ENCODE results near the gene STXBP6.

Gene STXBP6

GRCh38 chr14:24785698-24786097, 264.2 kb downstream of the STXBP6 start:
- H3K27ac ChIP-seq (replicated peaks), result no peak overlapping the region
- no peak for DNase-seq (ENCODE audit: low read depth in 1 of 2, low spot score in 1 of 2)
- TF ChIP-seq SPI1 (IDR thresholded peaks at IDR 0.05; ENCODE audit: borderline replicate concordance, low read depth) (no peak), GABPA (IDR thresholded peaks at IDR 0.05; ENCODE audit: low read depth) (no peak), POLR2AphosphoS5 (IDR thresholded peaks at IDR 0.05; ENCODE audit: low read depth) (no peak)
- TF ChIP-seq, protein P1, sequence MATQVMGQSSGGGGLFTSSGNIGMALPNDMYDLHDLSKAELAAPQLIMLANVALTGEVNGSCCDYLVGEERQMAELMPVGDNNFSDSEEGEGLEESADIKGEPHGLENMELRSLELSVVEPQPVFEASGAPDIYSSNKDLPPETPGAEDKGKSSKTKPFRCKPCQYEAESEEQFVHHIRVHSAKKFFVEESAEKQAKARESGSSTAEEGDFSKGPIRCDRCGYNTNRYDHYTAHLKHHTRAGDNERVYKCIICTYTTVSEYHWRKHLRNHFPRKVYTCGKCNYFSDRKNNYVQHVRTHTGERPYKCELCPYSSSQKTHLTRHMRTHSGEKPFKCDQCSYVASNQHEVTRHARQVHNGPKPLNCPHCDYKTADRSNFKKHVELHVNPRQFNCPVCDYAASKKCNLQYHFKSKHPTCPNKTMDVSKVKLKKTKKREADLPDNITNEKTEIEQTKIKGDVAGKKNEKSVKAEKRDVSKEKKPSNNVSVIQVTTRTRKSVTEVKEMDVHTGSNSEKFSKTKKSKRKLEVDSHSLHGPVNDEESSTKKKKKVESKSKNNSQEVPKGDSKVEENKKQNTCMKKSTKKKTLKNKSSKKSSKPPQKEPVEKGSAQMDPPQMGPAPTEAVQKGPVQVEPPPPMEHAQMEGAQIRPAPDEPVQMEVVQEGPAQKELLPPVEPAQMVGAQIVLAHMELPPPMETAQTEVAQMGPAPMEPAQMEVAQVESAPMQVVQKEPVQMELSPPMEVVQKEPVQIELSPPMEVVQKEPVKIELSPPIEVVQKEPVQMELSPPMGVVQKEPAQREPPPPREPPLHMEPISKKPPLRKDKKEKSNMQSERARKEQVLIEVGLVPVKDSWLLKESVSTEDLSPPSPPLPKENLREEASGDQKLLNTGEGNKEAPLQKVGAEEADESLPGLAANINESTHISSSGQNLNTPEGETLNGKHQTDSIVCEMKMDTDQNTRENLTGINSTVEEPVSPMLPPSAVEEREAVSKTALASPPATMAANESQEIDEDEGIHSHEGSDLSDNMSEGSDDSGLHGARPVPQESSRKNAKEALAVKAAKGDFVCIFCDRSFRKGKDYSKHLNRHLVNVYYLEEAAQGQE (IDR thresholded peaks at IDR 0.05; ENCODE audit: insufficient replicate concordance, low read depth), result no peak
- TF ChIP-seq, protein P2, sequence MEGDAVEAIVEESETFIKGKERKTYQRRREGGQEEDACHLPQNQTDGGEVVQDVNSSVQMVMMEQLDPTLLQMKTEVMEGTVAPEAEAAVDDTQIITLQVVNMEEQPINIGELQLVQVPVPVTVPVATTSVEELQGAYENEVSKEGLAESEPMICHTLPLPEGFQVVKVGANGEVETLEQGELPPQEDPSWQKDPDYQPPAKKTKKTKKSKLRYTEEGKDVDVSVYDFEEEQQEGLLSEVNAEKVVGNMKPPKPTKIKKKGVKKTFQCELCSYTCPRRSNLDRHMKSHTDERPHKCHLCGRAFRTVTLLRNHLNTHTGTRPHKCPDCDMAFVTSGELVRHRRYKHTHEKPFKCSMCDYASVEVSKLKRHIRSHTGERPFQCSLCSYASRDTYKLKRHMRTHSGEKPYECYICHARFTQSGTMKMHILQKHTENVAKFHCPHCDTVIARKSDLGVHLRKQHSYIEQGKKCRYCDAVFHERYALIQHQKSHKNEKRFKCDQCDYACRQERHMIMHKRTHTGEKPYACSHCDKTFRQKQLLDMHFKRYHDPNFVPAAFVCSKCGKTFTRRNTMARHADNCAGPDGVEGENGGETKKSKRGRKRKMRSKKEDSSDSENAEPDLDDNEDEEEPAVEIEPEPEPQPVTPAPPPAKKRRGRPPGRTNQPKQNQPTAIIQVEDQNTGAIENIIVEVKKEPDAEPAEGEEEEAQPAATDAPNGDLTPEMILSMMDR (IDR thresholded peaks at IDR 0.05; ENCODE audit: insufficient read depth, low read length), result no peak
- H3K4me3 ChIP-seq (replicated peaks; ENCODE audit: insufficient read depth, low read length), result no peak overlapping the region
- H3K27me3 ChIP-seq (ENCODE audit: insufficient read depth, poor library complexity, severe bottlenecking), result no peaks in the 10 kb centered on the region

GRCh38 chr14:24784981-24785380, 265.0 kb downstream of the STXBP6 start:
- no peak overlapping the region for H3K4me3 ChIP-seq (replicated peaks; ENCODE audit: insufficient read depth, low read length)
- TF ChIP-seq SPI1 (IDR thresholded peaks at IDR 0.05; ENCODE audit: borderline replicate concordance, low read depth), result no peak
- TF ChIP-seq, protein P2 (IDR thresholded peaks at IDR 0.05; ENCODE audit: insufficient read depth, low read length), result no peak
- TF ChIP-seq, protein P1 (IDR thresholded peaks at IDR 0.05; ENCODE audit: insufficient replicate concordance, low read depth), result no peak
- TF ChIP-seq POLR2AphosphoS5 (IDR thresholded peaks at IDR 0.05; ENCODE audit: low read depth), result no peak
- no peak for TF ChIP-seq GABPA (IDR thresholded peaks at IDR 0.05; ENCODE audit: low read depth)

DNA sequence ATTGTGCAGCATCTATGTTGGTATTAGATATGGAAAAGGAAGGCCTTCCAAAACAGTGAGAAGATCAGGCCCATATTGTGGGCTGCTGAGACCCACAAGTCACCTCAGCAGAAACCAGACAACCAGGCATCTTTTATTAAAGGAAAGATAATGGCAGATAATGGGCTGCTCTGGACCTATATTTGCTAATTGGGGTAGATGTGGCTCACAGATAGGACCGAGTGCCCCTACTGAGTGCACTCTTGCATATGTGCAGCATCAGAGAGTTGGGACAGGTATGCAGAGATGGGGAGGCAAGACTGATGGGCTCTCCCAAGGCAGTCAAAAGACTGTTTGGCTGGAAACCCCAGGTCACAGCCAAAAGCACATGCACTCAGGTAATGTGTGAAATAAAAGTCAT, 266.2 kb downstream of the STXBP6 start:
- Histone ChIP-seq H3K27me3 (ENCODE audit: insufficient read depth, poor library complexity, severe bottlenecking) (no peaks in the 10 kb centered on the region), H3K27ac (replicated peaks) (no peak overlapping the region)
- TF ChIP-seq SPI1 (IDR thresholded peaks at IDR 0.05; ENCODE audit: borderline replicate concordance, low read depth) (no peak), POLR2AphosphoS5 (IDR thresholded peaks at IDR 0.05; ENCODE audit: low read depth) (no peak), GABPA (IDR thresholded peaks at IDR 0.05; ENCODE audit: low read depth) (no peak)
- TF ChIP-seq, protein P2 (IDR thresholded peaks at IDR 0.05; ENCODE audit: insufficient read depth, low read length), result no peak
- TF ChIP-seq, protein P1 (IDR thresholded peaks at IDR 0.05; ENCODE audit: insufficient replicate concordance, low read depth), result no peak

More at GRCh38 chr14:24784981-24785380, 265.0 kb downstream of the STXBP6 start:
- Histone ChIP-seq H3K27ac (replicated peaks) (no peak overlapping the region), H3K27me3 (ENCODE audit: insufficient read depth, poor library complexity, severe bottlenecking) (no peaks in the 10 kb centered on the region)
- DNase-seq (ENCODE audit: low read depth in 1 of 2, low spot score in 1 of 2), result no peak

More for the DNA sequence above, 266.2 kb downstream of the STXBP6 start:
- no peak overlapping the region for H3K4me3 ChIP-seq (replicated peaks; ENCODE audit: insufficient read depth, low read length)
- no peak for DNase-seq (ENCODE audit: low read depth in 1 of 2, low spot score in 1 of 2)
